B cell (primary cell): Measurements from ENCODE around the gene FRAT2.

Experiments used
- EZH2 ChIP-seq: IDR thresholded peaks from 2 replicates; pipeline ENCODE4 v1.6.1; 2012; ENCODE audit warnings: borderline replicate concordance, low read depth, mild to moderate bottlenecking, moderate library complexity, low read length; ENCODE audit not compliant: insufficient read depth, poor library complexity, severe bottlenecking
- TF ChIP-seq, protein P1 (sequence below): fragments of 200-600 bp; IDR thresholded peaks from one replicate; pipeline ENCODE4 v1.8.0; 2022; ENCODE audit warnings: antibody characterized with exemption, mild to moderate bottlenecking

DNA sequence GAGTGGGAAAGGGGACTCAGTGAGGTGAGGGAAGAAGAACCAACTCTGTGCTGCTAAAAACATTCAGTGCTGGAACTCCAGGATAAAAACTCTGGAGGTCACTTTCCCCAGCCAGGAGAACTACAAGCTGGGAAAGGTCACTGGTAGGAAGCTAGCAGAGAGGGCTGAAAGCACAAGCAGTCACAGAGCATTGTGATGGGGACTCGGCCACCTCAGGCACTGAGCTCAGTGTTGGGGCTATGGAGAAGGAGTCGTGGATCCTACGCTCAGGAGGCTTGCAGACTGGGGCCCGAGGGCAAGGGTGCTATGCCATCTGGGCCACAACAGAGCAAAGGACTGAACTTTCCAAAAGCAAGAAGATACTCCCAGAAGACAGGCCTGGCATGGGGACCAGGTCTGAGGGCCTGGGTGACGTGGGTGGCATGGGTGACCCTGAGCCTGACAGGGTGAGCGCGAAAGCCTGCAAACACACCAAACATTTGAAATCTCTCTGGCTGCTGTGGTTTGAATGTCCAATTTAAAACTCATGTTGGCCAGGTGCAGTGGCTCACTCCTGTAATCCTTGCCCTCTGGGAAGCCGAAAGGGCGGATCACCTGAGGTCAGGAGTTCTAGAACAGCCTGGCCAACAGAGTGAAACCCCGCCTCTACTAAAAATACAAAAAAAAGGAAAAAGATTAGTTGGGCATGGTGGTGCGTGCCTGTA, 32.3 kb downstream of the FRAT2 start:
- no peak for TF ChIP-seq EZH2
- TF ChIP-seq, protein P1, sequence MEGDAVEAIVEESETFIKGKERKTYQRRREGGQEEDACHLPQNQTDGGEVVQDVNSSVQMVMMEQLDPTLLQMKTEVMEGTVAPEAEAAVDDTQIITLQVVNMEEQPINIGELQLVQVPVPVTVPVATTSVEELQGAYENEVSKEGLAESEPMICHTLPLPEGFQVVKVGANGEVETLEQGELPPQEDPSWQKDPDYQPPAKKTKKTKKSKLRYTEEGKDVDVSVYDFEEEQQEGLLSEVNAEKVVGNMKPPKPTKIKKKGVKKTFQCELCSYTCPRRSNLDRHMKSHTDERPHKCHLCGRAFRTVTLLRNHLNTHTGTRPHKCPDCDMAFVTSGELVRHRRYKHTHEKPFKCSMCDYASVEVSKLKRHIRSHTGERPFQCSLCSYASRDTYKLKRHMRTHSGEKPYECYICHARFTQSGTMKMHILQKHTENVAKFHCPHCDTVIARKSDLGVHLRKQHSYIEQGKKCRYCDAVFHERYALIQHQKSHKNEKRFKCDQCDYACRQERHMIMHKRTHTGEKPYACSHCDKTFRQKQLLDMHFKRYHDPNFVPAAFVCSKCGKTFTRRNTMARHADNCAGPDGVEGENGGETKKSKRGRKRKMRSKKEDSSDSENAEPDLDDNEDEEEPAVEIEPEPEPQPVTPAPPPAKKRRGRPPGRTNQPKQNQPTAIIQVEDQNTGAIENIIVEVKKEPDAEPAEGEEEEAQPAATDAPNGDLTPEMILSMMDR: no peak
